Measurements from ENCODE around the gene KCNT1.

The KCNT1 gene

GRCh38 chr9:135734616-135735144 is 32.7 kb downstream of the KCNT1 start:
- no CpG with 5 or more reads among the region's 27 CpGs for WGBS, 2 donors (ENCODE audit: extremely low coverage in 2 of 2, insufficient read length in 2 of 2, insufficient replicate concordance in 1 of 2)
- H3K36me3 ChIP-seq (replicated peaks in 1 of 2; ENCODE audit: control insufficient read depth in 2 of 2, insufficient read depth in 2 of 2, low read length in 2 of 2) = no peaks in the 10 kb centered on the region
- no peak overlapping the region for H3K4me3 ChIP-seq (ENCODE audit: low read length in 2 of 2)
- H3K9ac ChIP-seq (ENCODE audit: low read depth, low read length, poor library complexity) = no peak overlapping the region
- no peak overlapping the region for H3K27ac ChIP-seq (replicated peaks; ENCODE audit: low read length)
- no peak overlapping the region for H2BK15ac ChIP-seq (ENCODE audit: low read length)
- no peak overlapping the region for H3K4me2 ChIP-seq (ENCODE audit: insufficient read depth, low read length, poor library complexity, severe bottlenecking)
- peaks cover 0 to 6% of the 10 kb centered on the region in 2 donors for H3K4me1 ChIP-seq (ENCODE audit: control insufficient read depth in 2 of 2, insufficient read depth in 1 of 2, low read depth in 1 of 2, low read length in 2 of 2)
- H3K27me3 ChIP-seq (ENCODE audit: control insufficient read depth in 3 of 3, insufficient read depth in 3 of 3, low read depth in 1 of 3, low read length in 3 of 3) = peaks cover 0 to 16% (median 4%) of the 10 kb centered on the region in 3 experiments
- no peak overlapping the region for H4K91ac ChIP-seq (ENCODE audit: low read depth, low read length, poor library complexity)
- H3K18ac ChIP-seq (ENCODE audit: low read length) = no peak overlapping the region
- no peak overlapping the region for H3K4ac ChIP-seq (ENCODE audit: low read length)
- H2BK12ac ChIP-seq (ENCODE audit: low read length) = no peak overlapping the region
- DNase-seq (ENCODE audit: low spot score) = no peak
- H3K79me1 ChIP-seq (ENCODE audit: low read depth, low read length) = peaks cover 2% of the 10 kb centered on the region
- H3K9me3 ChIP-seq (replicated peaks in 1 of 2; ENCODE audit: control insufficient read depth in 2 of 2, insufficient read depth in 1 of 2, low read depth in 1 of 2, low read length in 2 of 2) = peaks cover 0 to 7% of the 10 kb centered on the region in 2 donors
- peak overlapping the region; percentile 75 for H2AK5ac ChIP-seq (ENCODE audit: low read depth, low read length)
- no peak overlapping the region for H2AFZ ChIP-seq (ENCODE audit: low read length)
- H4K8ac ChIP-seq (ENCODE audit: low read depth, low read length) = no peak overlapping the region
- H2BK5ac ChIP-seq (ENCODE audit: low read length) = no peak overlapping the region
- H2BK120ac ChIP-seq (ENCODE audit: low read depth, low read length) = no peak overlapping the region
- no peak overlapping the region for H3K14ac ChIP-seq (ENCODE audit: low read length)
- H3K23ac ChIP-seq (ENCODE audit: low read depth, low read length, poor library complexity) = peak overlapping the region; percentile 69

GRCh38 chr9:135736272-135736978 is 34.4 kb downstream of the KCNT1 start:
- Histone ChIP-seq H3K9me3 (replicated peaks in 1 of 2; ENCODE audit: control insufficient read depth in 2 of 2, insufficient read depth in 1 of 2, low read depth in 1 of 2, low read length in 2 of 2) (peaks cover 0 to 6% of the 10 kb centered on the region in 2 donors), H3K23ac (ENCODE audit: low read depth, low read length, poor library complexity) (peak overlapping the region; percentile 85), H2BK120ac (ENCODE audit: low read depth, low read length) (no peak overlapping the region), H2BK5ac (ENCODE audit: low read length) (peak overlapping the region; percentile 53), H3K36me3 (replicated peaks in 1 of 2; ENCODE audit: control insufficient read depth in 2 of 2, insufficient read depth in 2 of 2, low read length in 2 of 2) (no peaks in the 10 kb centered on the region), H2AFZ (ENCODE audit: low read length) (no peak overlapping the region), H3K4me2 (ENCODE audit: insufficient read depth, low read length, poor library complexity, severe bottlenecking) (peak overlapping the region; percentile 91), H3K9ac (ENCODE audit: low read depth, low read length, poor library complexity) (peak overlapping the region; percentile 38), H2BK12ac (ENCODE audit: low read length) (no peak overlapping the region), H3K79me1 (ENCODE audit: low read depth, low read length) (peaks cover 2% of the 10 kb centered on the region), H3K27me3 (ENCODE audit: control insufficient read depth in 3 of 3, insufficient read depth in 3 of 3, low read depth in 1 of 3, low read length in 3 of 3) (peaks cover 0 to 17% (median 16%) of the 10 kb centered on the region in 3 experiments), H3K14ac (ENCODE audit: low read length) (peak overlapping the region; percentile 82), H2AK5ac (ENCODE audit: low read depth, low read length) (peak overlapping the region; percentile 98), H3K4ac (ENCODE audit: low read length) (no peak overlapping the region), H3K27ac (replicated peaks; ENCODE audit: low read length) (no peak overlapping the region), H4K8ac (ENCODE audit: low read depth, low read length) (peak overlapping the region; percentile 17), H3K18ac (ENCODE audit: low read length) (peak overlapping the region; percentile 90), H2BK15ac (ENCODE audit: low read length) (no peak overlapping the region), H3K4me3 (ENCODE audit: low read length in 2 of 2) (peak overlapping the region in 1 of 2 donors; percentile 63), H4K91ac (ENCODE audit: low read depth, low read length, poor library complexity) (no peak overlapping the region), H3K4me1 (ENCODE audit: control insufficient read depth in 2 of 2, insufficient read depth in 1 of 2, low read depth in 1 of 2, low read length in 2 of 2) (peaks cover 0 to 6% of the 10 kb centered on the region in 2 donors)
- WGBS, 2 donors (ENCODE audit: extremely low coverage in 2 of 2, insufficient read length in 2 of 2, insufficient replicate concordance in 1 of 2) = no CpG with 5 or more reads among the region's 78 CpGs
- DNase-seq (ENCODE audit: low spot score) = no peak

- no CpG with 5 or more reads among the region's 23 CpGs for WGBS, 2 donors (ENCODE audit: extremely low coverage in 2 of 2, insufficient read length in 2 of 2, insufficient replicate concordance in 1 of 2)
- H3K14ac ChIP-seq (ENCODE audit: low read length) = peak overlapping the region; percentile 82
Measured at GRCh38 chr9:135736979-135737839, 35.2 kb downstream of the KCNT1 start.

More at GRCh38 chr9:135736979-135737839, 35.2 kb downstream of the KCNT1 start:
- Histone ChIP-seq H3K23ac (ENCODE audit: low read depth, low read length, poor library complexity) (peak overlapping the region; percentile 85), H3K27me3 (ENCODE audit: control insufficient read depth in 3 of 3, insufficient read depth in 3 of 3, low read depth in 1 of 3, low read length in 3 of 3) (peaks cover 0 to 21% (median 16%) of the 10 kb centered on the region in 3 experiments), H3K79me1 (ENCODE audit: low read depth, low read length) (peaks cover 2% of the 10 kb centered on the region), H3K36me3 (replicated peaks in 1 of 2; ENCODE audit: control insufficient read depth in 2 of 2, insufficient read depth in 2 of 2, low read length in 2 of 2) (no peaks in the 10 kb centered on the region), H3K4me1 (ENCODE audit: control insufficient read depth in 2 of 2, insufficient read depth in 1 of 2, low read depth in 1 of 2, low read length in 2 of 2) (peaks cover 0 to 6% of the 10 kb centered on the region in 2 donors), H2BK120ac (ENCODE audit: low read depth, low read length) (no peak overlapping the region), H2AK5ac (ENCODE audit: low read depth, low read length) (peak overlapping the region; percentile 98), H2BK5ac (ENCODE audit: low read length) (peak overlapping the region; percentile 39), H3K4me3 (ENCODE audit: low read length in 2 of 2) (no peak overlapping the region), H4K91ac (ENCODE audit: low read depth, low read length, poor library complexity) (no peak overlapping the region), H3K4me2 (ENCODE audit: insufficient read depth, low read length, poor library complexity, severe bottlenecking) (peak overlapping the region; percentile 91), H2BK15ac (ENCODE audit: low read length) (peak overlapping the region; percentile 37), H3K9ac (ENCODE audit: low read depth, low read length, poor library complexity) (peak overlapping the region; percentile 12), H2AFZ (ENCODE audit: low read length) (no peak overlapping the region), H4K8ac (ENCODE audit: low read depth, low read length) (peak overlapping the region; percentile 92), H3K27ac (replicated peaks; ENCODE audit: low read length) (no peak overlapping the region), H2BK12ac (ENCODE audit: low read length) (peak overlapping the region; percentile 41), H3K4ac (ENCODE audit: low read length) (peak overlapping the region; percentile 66), H3K18ac (ENCODE audit: low read length) (peak overlapping the region; percentile 90), H3K9me3 (replicated peaks in 1 of 2; ENCODE audit: control insufficient read depth in 2 of 2, insufficient read depth in 1 of 2, low read depth in 1 of 2, low read length in 2 of 2) (peaks cover 0 to 3% of the 10 kb centered on the region in 2 donors)
- no peak for DNase-seq (ENCODE audit: low spot score)
